SK-N-SH (cell line): ENCODE measurements around the gene TMEM174. TPM values are rescaled to one million over a fixed set of nuclear protein-coding genes. Genes with fewer than 3 reads are reported as not detected.
A peak's percentile ranks its signal among the peaks of the same experiment; 100 is the strongest.

Experiments used
- CTCF ChIA-PET: fragments of 300-600, 350-600 bp; formaldehyde crosslinking; extraction: SDS; loops from one replicate; lab custom pipeline; 2021; lab: Yijun Ruan, JAX
- POLR2A ChIA-PET: fragments of 350-600 bp; sonication (Branson Sonifier 250); formaldehyde crosslinking; extraction: SDS; loops from one replicate; lab custom pipeline; 2020; ENCODE audit warnings: antibody characterized with exemption, inconsistent platforms; lab: Yijun Ruan, JAX
- DNase-seq: peaks from one replicate; pipeline ENCODE4 v3.0.0; 2012
- H2AFZ ChIP-seq: fragments of 200-600 bp; sonication (generic); 2 replicates; pipeline ENCODE4 v1.8.1; 2016; ENCODE audit warnings: antibody characterized with exemption, mild to moderate bottlenecking, low read depth
- H3F3A ChIP-seq: fragments of 200-600 bp; sonication (generic); replicated peaks from 2 replicates; pipeline ENCODE3; 2016; ENCODE audit warnings: antibody characterized with exemption, mild to moderate bottlenecking; ENCODE audit not compliant: insufficient read depth
- H3K27ac ChIP-seq, 2 experiments: fragments of 200-500 bp in 1 of 2; fragments of 200-600 bp in 1 of 2; sonication (Bioruptor generic) in 1 of 2; sonication (generic), shearing (Covaris generic) in 1 of 2; 2 replicates each; pipeline versions ENCODE4 v1.5.1 to v1.6.1; 2014 to 2016; ENCODE audit warnings: low read depth in 2 of 2, inconsistent platforms in 1 of 2, low read length in 1 of 2, mild to moderate bottlenecking in 1 of 2, mixed read lengths in 1 of 2
- H3K27me3 ChIP-seq: fragments of 200-600 bp; sonication (generic), shearing (Covaris generic); 2 replicates; pipeline ENCODE4 v1.6.1; 2016; ENCODE audit warnings: mixed run types; ENCODE audit not compliant: insufficient read depth
- H3K36me3 ChIP-seq, 2 experiments: fragments of 200-500 bp in 1 of 2; fragments of 200-600 bp in 1 of 2; sonication (Bioruptor generic) in 1 of 2; sonication (generic) in 1 of 2; replicated peaks in 1 of 2; 2 replicates each; pipeline versions ENCODE3 to v1.5.1; 2014 to 2016; ENCODE audit warnings: low read length in 1 of 2, mild to moderate bottlenecking in 1 of 2; ENCODE audit not compliant: insufficient read depth in 2 of 2, control insufficient read depth in 1 of 2
- H3K4me1 ChIP-seq, 2 experiments: fragments of 200-500 bp in 1 of 2; fragments of 200-600 bp in 1 of 2; sonication (Bioruptor generic) in 1 of 2; sonication (generic), shearing (Covaris generic) in 1 of 2; 2 replicates each; pipeline versions ENCODE4 v1.5.1 to v1.6.1; 2014 to 2016; ENCODE audit warnings: low read depth in 1 of 2, low read length in 1 of 2, mixed run types in 1 of 2; ENCODE audit not compliant: insufficient read depth in 2 of 2, control insufficient read depth in 1 of 2
- H3K4me2 ChIP-seq: fragments of 200-600 bp; sonication (generic), shearing (Covaris generic); 2 replicates; pipeline ENCODE4 v1.6.1; 2017; ENCODE audit warnings: mixed run types
- H3K4me3 ChIP-seq, 2 experiments: fragments of 200-500 bp in 1 of 2; fragments of 200-600 bp in 1 of 2; sonication (Bioruptor generic) in 1 of 2; sonication (generic), shearing (Covaris generic) in 1 of 2; 2 replicates each; pipeline versions ENCODE4 v1.5.1 to v1.8.1; 2014 to 2016; ENCODE audit warnings: low read depth in 2 of 2, inconsistent platforms in 1 of 2, low read length in 1 of 2, mild to moderate bottlenecking in 1 of 2, mixed read lengths in 1 of 2, moderate library complexity in 1 of 2
- H3K79me2 ChIP-seq: fragments of 200-600 bp; sonication (generic); 2 replicates; pipeline ENCODE4 v1.8.1; 2017; ENCODE audit warnings: mild to moderate bottlenecking; ENCODE audit not compliant: insufficient read depth
- H3K9ac ChIP-seq: fragments of 200-600 bp; sonication (generic); 2 replicates; pipeline ENCODE4 v1.6.1; 2017; ENCODE audit warnings: mixed run types
- H3K9me2 ChIP-seq: fragments of 200-600 bp; sonication (generic); 2 replicates; pipeline ENCODE4 v1.6.1; 2017; ENCODE audit warnings: mixed run types
- H3K9me3 ChIP-seq: fragments of 200-600 bp; sonication (generic); 2 replicates; pipeline ENCODE4 v1.6.1; 2017; ENCODE audit warnings: mixed run types, mild to moderate bottlenecking, moderate library complexity
- H4K20me1 ChIP-seq: fragments of 200-600 bp; sonication (generic); 2 replicates; pipeline ENCODE4 v1.6.1; 2017; ENCODE audit warnings: mild to moderate bottlenecking, mixed run types; ENCODE audit not compliant: insufficient read depth
- CHD2 ChIP-seq: fragments of 150-350 bp; IDR thresholded peaks from 2 replicates; pipeline ENCODE4 v1.6.1; 2018; ENCODE audit warnings: low read length; ENCODE audit not compliant: partially characterized antibody
- CTCF ChIP-seq: fragments of 200-600 bp; sonication (generic); IDR thresholded peaks from 2 replicates; pipeline ENCODE4 v1.6.1; 2017; ENCODE audit warnings: antibody characterized with exemption, mild to moderate bottlenecking, moderate library complexity
- EZH2phosphoT487 ChIP-seq: fragments of 200-600 bp; sonication (generic); IDR thresholded peaks from 2 replicates; pipeline ENCODE4 v1.6.1; 2017; ENCODE audit warnings: low read depth, mixed run types, mild to moderate bottlenecking, antibody characterized with exemption, moderate library complexity, borderline replicate concordance
- FOSL2 ChIP-seq: IDR thresholded peaks from 2 replicates; pipeline ENCODE4 v1.4.0; 2012; ENCODE audit warnings: low read depth, mild to moderate bottlenecking, moderate library complexity, borderline replicate concordance
- GABPA ChIP-seq: IDR thresholded peaks from 2 replicates; pipeline ENCODE4 v1.4.0; 2012; ENCODE audit warnings: low read depth, mild to moderate bottlenecking
- GATA2 ChIP-seq: sonication (generic); formaldehyde crosslinking; IDR thresholded peaks from 2 replicates; pipeline ENCODE4 v1.5.0; 2020; ENCODE audit warnings: mild to moderate bottlenecking, missing genetic modification reagents
- MXI1 ChIP-seq: IDR thresholded peaks from 2 replicates; pipeline ENCODE4 v1.6.1; 2012; ENCODE audit warnings: mild to moderate bottlenecking, low read depth, low read length, improper control_type of control experiment
- PBX3 ChIP-seq: IDR thresholded peaks from 2 replicates; pipeline ENCODE4; 2012
- POLR2AphosphoS5 ChIP-seq: IDR thresholded peaks from 2 replicates; pipeline ENCODE4 v1.6.1; 2012; ENCODE audit warnings: low read depth, low read length
- RXRA ChIP-seq: IDR thresholded peaks from 2 replicates; pipeline ENCODE4 v1.4.0; 2012; ENCODE audit warnings: low read depth, mild to moderate bottlenecking, borderline replicate concordance
- SIN3A ChIP-seq: IDR thresholded peaks from 2 replicates; pipeline ENCODE4 v1.6.1; 2012; ENCODE audit warnings: low read depth, mild to moderate bottlenecking, low read length, moderate library complexity, borderline replicate concordance
- SMC3 ChIP-seq: IDR thresholded peaks from 2 replicates; pipeline ENCODE4 v1.6.1; 2012; ENCODE audit warnings: low read depth, low read length, improper control_type of control experiment
- WGBS: methylation state at CpG from one replicate; pipeline ENCODE4 v1.1.6; 2017; ENCODE audit warnings: low lambda C conversion rate; 5-methylcytosine and 5-hydroxymethylcytosine counted together
- polyA plus RNA-seq, 3 experiments: library from polyadenylated mRNA; depleted of rRNA; stranded (reverse); fragments of >200 nt; gene quantifications; 2 replicates each; pipeline ENCODE4 v1.2.3, GENCODE V29; 2012
- TF ChIP-seq, protein P1 (sequence below): IDR thresholded peaks from 2 replicates; pipeline ENCODE4 v1.4.0; 2012; ENCODE audit warnings: low read depth, borderline replicate concordance
- TF ChIP-seq, protein P2 (sequence below): IDR thresholded peaks from 2 replicates; pipeline ENCODE4 v1.4.0; 2012; ENCODE audit warnings: low read depth
- TF ChIP-seq, protein P3 (sequence below): fragments of 150-350 bp; IDR thresholded peaks from 2 replicates; pipeline ENCODE4 v1.6.1; 2016; ENCODE audit warnings: mild to moderate bottlenecking, low read depth, low read length

TMEM174 gene
- polyA plus RNA-seq, 1 of the 3 experiments (the other 2 are of a cell fraction): not detected

- no peak for DNase-seq
- H3K27ac ChIP-seq: no peak overlapping the region
- TF ChIP-seq EZH2phosphoT487: no peak
- ChIA-PET CTCF (interaction anchor here (0.9 to 1.3 kb wide), 5 partner anchors 19 to 315 kb away, joined by 3 to 4 read pairs (median 3); no protein-coding TSS in a partner anchor), POLR2A (no interaction called here)
- H2AFZ ChIP-seq: no peak overlapping the region
- no peaks in the 10 kb centered on the region for H3K36me3 ChIP-seq
- H3K27me3 ChIP-seq: no peaks in the 10 kb centered on the region
- no peak overlapping the region for H3K4me2 ChIP-seq
- peaks cover 0 to 3% of the 10 kb centered on the region in 2 experiments; a peak in 2 of 4 replicates for H3K4me1 ChIP-seq
- no peak overlapping the region for H3K4me3 ChIP-seq
- WGBS: 24% methylated on average over 1 of the region's 1 CpG
- no peaks in the 10 kb centered on the region for H4K20me1 ChIP-seq
- H3K9me2 ChIP-seq: no peaks in the 10 kb centered on the region
- no peaks in the 10 kb centered on the region for H3F3A ChIP-seq
- no peaks in the 10 kb centered on the region for H3K79me2 ChIP-seq
- H3K9ac ChIP-seq: no peak overlapping the region
- H3K9me3 ChIP-seq: no peaks in the 10 kb centered on the region
These were observed 48.2 kb downstream of the TMEM174 start for GRCh38 chr5:73221161-73221560.

DNA sequence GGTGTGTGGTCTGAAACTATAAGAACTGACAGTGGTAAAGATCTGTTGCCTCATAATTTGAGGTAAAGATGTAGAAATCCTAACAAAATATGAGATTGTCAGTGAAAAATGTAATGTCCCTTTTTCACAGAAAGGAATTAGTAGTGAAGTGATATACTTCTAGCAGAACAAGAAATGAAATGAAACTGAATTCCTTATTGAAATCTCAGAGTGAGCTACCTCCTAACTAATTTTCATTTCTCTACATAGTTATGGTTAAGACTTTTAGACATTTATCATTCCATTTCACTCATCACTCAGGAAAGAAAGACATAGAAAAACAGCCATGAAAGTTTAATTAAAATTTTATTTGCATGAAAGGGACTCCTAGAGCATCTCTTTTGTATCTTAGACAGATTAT lies 48.7 kb downstream of the TMEM174 start:
- TF ChIP-seq GABPA (no peak), GATA2 (CRISPR knock-in tag) (no peak), CHD2 (no peak), POLR2AphosphoS5 (no peak), MXI1 (no peak), PBX3 (no peak), CTCF (no peak), SIN3A (no peak), FOSL2 (no peak), RXRA (no peak), SMC3 (no peak)
- TF ChIP-seq, protein P1, sequence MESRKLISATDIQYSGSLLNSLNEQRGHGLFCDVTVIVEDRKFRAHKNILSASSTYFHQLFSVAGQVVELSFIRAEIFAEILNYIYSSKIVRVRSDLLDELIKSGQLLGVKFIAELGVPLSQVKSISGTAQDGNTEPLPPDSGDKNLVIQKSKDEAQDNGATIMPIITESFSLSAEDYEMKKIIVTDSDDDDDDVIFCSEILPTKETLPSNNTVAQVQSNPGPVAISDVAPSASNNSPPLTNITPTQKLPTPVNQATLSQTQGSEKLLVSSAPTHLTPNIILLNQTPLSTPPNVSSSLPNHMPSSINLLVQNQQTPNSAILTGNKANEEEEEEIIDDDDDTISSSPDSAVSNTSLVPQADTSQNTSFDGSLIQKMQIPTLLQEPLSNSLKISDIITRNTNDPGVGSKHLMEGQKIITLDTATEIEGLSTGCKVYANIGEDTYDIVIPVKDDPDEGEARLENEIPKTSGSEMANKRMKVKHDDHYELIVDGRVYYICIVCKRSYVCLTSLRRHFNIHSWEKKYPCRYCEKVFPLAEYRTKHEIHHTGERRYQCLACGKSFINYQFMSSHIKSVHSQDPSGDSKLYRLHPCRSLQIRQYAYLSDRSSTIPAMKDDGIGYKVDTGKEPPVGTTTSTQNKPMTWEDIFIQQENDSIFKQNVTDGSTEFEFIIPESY: no peak
- TF ChIP-seq, protein P2, sequence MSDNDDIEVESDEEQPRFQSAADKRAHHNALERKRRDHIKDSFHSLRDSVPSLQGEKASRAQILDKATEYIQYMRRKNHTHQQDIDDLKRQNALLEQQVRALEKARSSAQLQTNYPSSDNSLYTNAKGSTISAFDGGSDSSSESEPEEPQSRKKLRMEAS: no peak
- TF ChIP-seq, protein P3, sequence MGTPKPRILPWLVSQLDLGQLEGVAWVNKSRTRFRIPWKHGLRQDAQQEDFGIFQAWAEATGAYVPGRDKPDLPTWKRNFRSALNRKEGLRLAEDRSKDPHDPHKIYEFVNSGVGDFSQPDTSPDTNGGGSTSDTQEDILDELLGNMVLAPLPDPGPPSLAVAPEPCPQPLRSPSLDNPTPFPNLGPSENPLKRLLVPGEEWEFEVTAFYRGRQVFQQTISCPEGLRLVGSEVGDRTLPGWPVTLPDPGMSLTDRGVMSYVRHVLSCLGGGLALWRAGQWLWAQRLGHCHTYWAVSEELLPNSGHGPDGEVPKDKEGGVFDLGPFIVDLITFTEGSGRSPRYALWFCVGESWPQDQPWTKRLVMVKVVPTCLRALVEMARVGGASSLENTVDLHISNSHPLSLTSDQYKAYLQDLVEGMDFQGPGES: no peak
- TF ChIP-seq, all 33 proteins: peak for 0
- no peak overlapping the region for H3K4me3 ChIP-seq
- no peak for DNase-seq
- H3F3A ChIP-seq: no peaks in the 10 kb centered on the region
- H3K4me1 ChIP-seq: no peaks in the 10 kb centered on the region; a peak in 1 of 4 replicates
- H3K9me2 ChIP-seq: no peaks in the 10 kb centered on the region
- no peak overlapping the region for H3K9ac ChIP-seq
- CTCF ChIA-PET: interaction anchor here (1.0 to 1.5 kb wide), 2 partner anchors 77 to 229 kb away, joined by 3 to 4 read pairs; no protein-coding TSS in a partner anchor
- no peaks in the 10 kb centered on the region for H3K79me2 ChIP-seq
- no peaks in the 10 kb centered on the region for H3K9me3 ChIP-seq
- no peaks in the 10 kb centered on the region for H3K36me3 ChIP-seq
- no peak overlapping the region for H3K4me2 ChIP-seq
- peak overlapping the region; percentile 24; the same call in 1 of the 2 replicates for H2AFZ ChIP-seq
- no peak overlapping the region for H3K27ac ChIP-seq
- no peaks in the 10 kb centered on the region for H4K20me1 ChIP-seq
- POLR2A ChIA-PET: no interaction called here
- H3K27me3 ChIP-seq: no peaks in the 10 kb centered on the region
